Keratinocyte (primary cell): ENCODE measurements around the gene ZIC2. TPM values are rescaled to one million over a fixed set of nuclear protein-coding genes. Genes with fewer than 3 reads are reported as not detected.
A peak's percentile ranks its signal among the peaks of the same experiment; 100 is the strongest.

Experiments
- DNase-seq: peaks from one replicate; pipeline ENCODE4 v3.0.0-alpha.2; 2011; ENCODE audit warnings: low read depth, missing footprints, low spot score
- FAIRE-seq: peaks from 2 replicates; lab custom pipeline; 2011; peaks lifted over from hg19 to GRCh38; lab: Jason Lieb, UNC
- H2AFZ ChIP-seq: 2 replicates; pipeline ENCODE4 v1.6.0; 2012; ENCODE audit warnings: low read length, control low read depth, inconsistent platforms; ENCODE audit not compliant: control insufficient read depth
- H3K27ac ChIP-seq: 2 replicates; pipeline ENCODE4 v1.5.1; 2011; ENCODE audit warnings: low read length; ENCODE audit not compliant: control insufficient read depth, insufficient read depth
- H3K27me3 ChIP-seq: 3 replicates; pipeline ENCODE4 v1.6.0; 2011; ENCODE audit warnings: low read length; ENCODE audit not compliant: control insufficient read depth, insufficient read depth; ENCODE audit errors: extremely low read depth
- H3K36me3 ChIP-seq, 2 experiments: 2 replicates in 1 of 2; 3 replicates in 1 of 2; pipeline ENCODE4 v1.5.1; 2011; ENCODE audit warnings: low read length in 2 of 2, mild to moderate bottlenecking in 1 of 2; ENCODE audit not compliant: control insufficient read depth in 2 of 2, insufficient read depth in 2 of 2; ENCODE audit errors: extremely low read depth in 1 of 2
- H3K4me1 ChIP-seq: 3 replicates; pipeline ENCODE4 v1.5.1; 2011; ENCODE audit warnings: low read length; ENCODE audit not compliant: control insufficient read depth, insufficient read depth; ENCODE audit errors: extremely low read depth
- H3K4me2 ChIP-seq: 3 replicates; pipeline ENCODE4 v1.6.0; 2011; ENCODE audit warnings: low read depth, low read length; ENCODE audit not compliant: control insufficient read depth, insufficient read depth; ENCODE audit errors: extremely low read depth
- H3K4me3 ChIP-seq, 3 experiments: fragments of 200-600 bp in 1 of 3; sonication (generic) in 1 of 3; 2 replicates in 2 of 3; 3 replicates in 1 of 3; pipeline ENCODE4 v1.5.1; 2011 to 2016; ENCODE audit warnings: low read length in 3 of 3, mild to moderate bottlenecking in 3 of 3, control low read depth in 2 of 3, inconsistent platforms in 1 of 3, low read depth in 1 of 3, mixed read lengths in 1 of 3, mixed run types in 1 of 3, moderate library complexity in 1 of 3; ENCODE audit not compliant: control insufficient read depth in 2 of 3, insufficient read depth in 2 of 3; ENCODE audit errors: extremely low read depth in 1 of 3
- H3K79me2 ChIP-seq: 2 replicates; pipeline ENCODE4 v1.6.0; 2012; ENCODE audit warnings: low read length; ENCODE audit not compliant: control insufficient read depth, insufficient read depth
- H3K9ac ChIP-seq: 3 replicates; pipeline ENCODE4 v1.6.0; 2011; ENCODE audit warnings: low read length; ENCODE audit not compliant: control insufficient read depth, insufficient read depth; ENCODE audit errors: extremely low read depth
- H3K9me1 ChIP-seq: 3 replicates; pipeline ENCODE4 v1.6.0; 2011; ENCODE audit warnings: low read length; ENCODE audit not compliant: control insufficient read depth, insufficient read depth; ENCODE audit errors: extremely low read depth
- H3K9me3 ChIP-seq: 2 replicates; pipeline ENCODE4 v1.5.1; 2012; ENCODE audit warnings: low read depth, low read length; ENCODE audit not compliant: control insufficient read depth
- H4K20me1 ChIP-seq: 3 replicates; pipeline ENCODE4 v1.6.0; 2011; ENCODE audit warnings: low read length; ENCODE audit not compliant: control insufficient read depth, insufficient read depth; ENCODE audit errors: extremely low read depth
- CTCF ChIP-seq, 3 experiments: IDR thresholded peaks in 1 of 3; conservative IDR thresholded peaks in 1 of 3; optimal IDR thresholded peaks in 1 of 3; 2 replicates in 2 of 3; 3 replicates in 1 of 3; pipeline versions ENCODE3 to v1.5.1; 2011; ENCODE audit warnings: low read length in 3 of 3, mild to moderate bottlenecking in 3 of 3, moderate library complexity in 2 of 3, control low read depth in 1 of 3, inconsistent platforms in 1 of 3; ENCODE audit not compliant: insufficient read depth in 2 of 3; ENCODE audit errors: extremely low read depth in 1 of 3
- EZH2 ChIP-seq: IDR thresholded peaks from one replicate; pipeline ENCODE4 v1.6.1; 2012; ENCODE audit warnings: inconsistent platforms, mild to moderate bottlenecking, low read length, moderate library complexity
- dilution Hi-C: fragments of 300-500 bp; cut with MboI; formaldehyde crosslinking; loops from one replicate; pipeline ENCODE4 v1.7.0; 2020; ENCODE audit warnings: low sequenced_read_pairs; ENCODE audit not compliant: extremely low pct_ligation_motif_present
- polyA plus RNA-seq, 5 experiments: library from polyadenylated mRNA; depleted of rRNA in 3 of 5; stranded (reverse) in 3 of 5; stranded (forward) in 1 of 5; unstranded in 1 of 5; fragments of >200 nt; gene quantifications; 1 replicate in 1 of 5; 2 replicates in 3 of 5; 3 replicates in 1 of 5; pipeline versions ENCODE4 v1.2.1 to v1.2.3, GENCODE V29; 2011 to 2012; ENCODE audit warnings: missing spikeins in 2 of 5, low read depth in 1 of 5, low replicate concordance in 1 of 5

Gene ZIC2
- polyA plus RNA-seq, 1 donor (not counting 4 experiments of a cell fraction or from before 2014, with no cell fraction given), result not detected

GRCh38 chr13:99967869-99968520, 13.6 kb upstream of the ZIC2 start:
- peaks cover 5% of the 10 kb centered on the region for H3K9me3 ChIP-seq
- no peak for DNase-seq
- no peak overlapping the region for H3K9ac ChIP-seq
- peaks cover 2% of the 10 kb centered on the region for H3K4me1 ChIP-seq
- H3K4me2 ChIP-seq, result no peak overlapping the region
- no peak overlapping the region for H3K27ac ChIP-seq
- no peak overlapping the region for H2AFZ ChIP-seq
- dilution Hi-C loops, result no loop called here
- FAIRE-seq, result no peak
- TF ChIP-seq EZH2, result no peak
- TF ChIP-seq CTCF (optimal IDR thresholded peaks at IDR 0.05 in 1 of 3, IDR thresholded peaks at IDR 0.05 in 1 of 3, conservative IDR thresholded peaks at IDR 0.05 in 1 of 3; ENCODE audit: extremely low read depth in 1 of 3, insufficient read depth in 2 of 3, low read length in 3 of 3), result no peak
- H3K4me3 ChIP-seq, result peak overlapping the region in 1 of 3 experiments; percentile 7
- H3K79me2 ChIP-seq, result no peaks in the 10 kb centered on the region
- H3K9me1 ChIP-seq, result no peaks in the 10 kb centered on the region
- H4K20me1 ChIP-seq, result peaks cover 6% of the 10 kb centered on the region
- H3K27me3 ChIP-seq, result peaks cover 86% of the 10 kb centered on the region
- no peaks in the 10 kb centered on the region for H3K36me3 ChIP-seq

- Histone ChIP-seq H3K4me2 (peak overlapping the region; percentile 58), H2AFZ (peak overlapping the region; percentile 19), H3K4me3 (peak overlapping the region in 1 of 3 experiments; percentile 7), H3K9ac (no peak overlapping the region), H3K4me1 (peaks cover 2% of the 10 kb centered on the region), H3K9me3 (peaks cover 5% of the 10 kb centered on the region), H4K20me1 (peaks cover 6% of the 10 kb centered on the region), H3K9me1 (no peaks in the 10 kb centered on the region), H3K36me3 (no peaks in the 10 kb centered on the region), H3K27ac (no peak overlapping the region), H3K27me3 (peaks cover 91% of the 10 kb centered on the region), H3K79me2 (no peaks in the 10 kb centered on the region)
- DNase-seq (no peak), FAIRE-seq (no peak)
- no peak for TF ChIP-seq CTCF (optimal IDR thresholded peaks at IDR 0.05 in 1 of 3, IDR thresholded peaks at IDR 0.05 in 1 of 3, conservative IDR thresholded peaks at IDR 0.05 in 1 of 3; ENCODE audit: extremely low read depth in 1 of 3, insufficient read depth in 2 of 3, low read length in 3 of 3)
- peak; percentile 100 for TF ChIP-seq EZH2
- dilution Hi-C loops, result no loop called here
These were observed 12.8 kb upstream of the ZIC2 start for GRCh38 chr13:99968521-99969452.
